ENCODE results near the gene SPSB1.

- TF ChIP-seq POLR2A (IDR thresholded peaks at IDR 0.05) (no peak), POLR2AphosphoS5 (IDR thresholded peaks at IDR 0.05) (no peak), EP300 (IDR thresholded peaks at IDR 0.05) (no peak)
- TF ChIP-seq, protein P1, sequence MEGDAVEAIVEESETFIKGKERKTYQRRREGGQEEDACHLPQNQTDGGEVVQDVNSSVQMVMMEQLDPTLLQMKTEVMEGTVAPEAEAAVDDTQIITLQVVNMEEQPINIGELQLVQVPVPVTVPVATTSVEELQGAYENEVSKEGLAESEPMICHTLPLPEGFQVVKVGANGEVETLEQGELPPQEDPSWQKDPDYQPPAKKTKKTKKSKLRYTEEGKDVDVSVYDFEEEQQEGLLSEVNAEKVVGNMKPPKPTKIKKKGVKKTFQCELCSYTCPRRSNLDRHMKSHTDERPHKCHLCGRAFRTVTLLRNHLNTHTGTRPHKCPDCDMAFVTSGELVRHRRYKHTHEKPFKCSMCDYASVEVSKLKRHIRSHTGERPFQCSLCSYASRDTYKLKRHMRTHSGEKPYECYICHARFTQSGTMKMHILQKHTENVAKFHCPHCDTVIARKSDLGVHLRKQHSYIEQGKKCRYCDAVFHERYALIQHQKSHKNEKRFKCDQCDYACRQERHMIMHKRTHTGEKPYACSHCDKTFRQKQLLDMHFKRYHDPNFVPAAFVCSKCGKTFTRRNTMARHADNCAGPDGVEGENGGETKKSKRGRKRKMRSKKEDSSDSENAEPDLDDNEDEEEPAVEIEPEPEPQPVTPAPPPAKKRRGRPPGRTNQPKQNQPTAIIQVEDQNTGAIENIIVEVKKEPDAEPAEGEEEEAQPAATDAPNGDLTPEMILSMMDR (IDR thresholded peaks at IDR 0.05): no peak
Observed at GRCh38 chr1:9338397-9339246, 45.9 kb downstream of the SPSB1 start.

Data from stomach (tissue), 4 donors.